CD14-positive monocyte (primary cell): ENCODE results near the gene MXRA8. TPM values are rescaled to one million over a fixed set of nuclear protein-coding genes. Genes with fewer than 3 reads are reported as not detected.

ENCODE experiments used
- DNase-seq, 3 donors: peaks; one replicate each; pipeline ENCODE4 v3.0.0-alpha.2; 2011 to 2022
- H2AFZ ChIP-seq: 2 replicates; pipeline ENCODE4 v1.6.0; 2012; ENCODE audit warnings: mild to moderate bottlenecking, low read depth, low read length, inconsistent platforms; ENCODE audit not compliant: insufficient read depth, poor library complexity, severe bottlenecking
- H3K27ac ChIP-seq, 2 donors: 1 replicate in 1 of 2; 2 replicates in 1 of 2; pipeline ENCODE4 v1.5.1; 2012 to 2013; ENCODE audit warnings: low read length in 2 of 2, control low read depth in 1 of 2, inconsistent platforms in 1 of 2, low read depth in 1 of 2, mild to moderate bottlenecking in 1 of 2
- H3K27me3 ChIP-seq, 2 donors: one replicate each; pipeline versions ENCODE4 v1.6.0 to v1.6.1; 2011 to 2013; ENCODE audit warnings: low read length in 2 of 2; ENCODE audit not compliant: control insufficient read depth in 2 of 2, insufficient read depth in 2 of 2
- H3K36me3 ChIP-seq, 2 donors: replicated peaks in 1 of 2; 1 replicate in 1 of 2; 2 replicates in 1 of 2; pipeline versions ENCODE4 v1.5.1 to v1.6.1; 2012 to 2013; ENCODE audit warnings: low read length in 2 of 2, control low read depth in 1 of 2, inconsistent platforms in 1 of 2, mild to moderate bottlenecking in 1 of 2; ENCODE audit not compliant: insufficient read depth in 2 of 2, control insufficient read depth in 1 of 2
- H3K4me1 ChIP-seq, 2 donors: 1 replicate in 1 of 2; 2 replicates in 1 of 2; pipeline versions ENCODE4 v1.5.1 to v1.6.1; 2012 to 2013; ENCODE audit warnings: low read length in 2 of 2, control low read depth in 1 of 2, inconsistent platforms in 1 of 2, mild to moderate bottlenecking in 1 of 2, moderate library complexity in 1 of 2; ENCODE audit not compliant: insufficient read depth in 2 of 2, control insufficient read depth in 1 of 2
- H3K4me2 ChIP-seq: replicated peaks from 2 replicates; pipeline ENCODE3; 2012; ENCODE audit warnings: low read length, moderate library complexity, mild to moderate bottlenecking; ENCODE audit not compliant: poor library complexity, severe bottlenecking; ENCODE audit errors: extremely low read depth
- H3K4me3 ChIP-seq, 3 experiments: fragments of 200-600 bp in 1 of 3; sonication (generic) in 1 of 3; replicated peaks in 1 of 3; 1 replicate in 2 of 3; 2 replicates in 1 of 3; pipeline ENCODE4 v1.5.1; 2011 to 2013; ENCODE audit warnings: low read length in 3 of 3, mild to moderate bottlenecking in 3 of 3, control low read depth in 2 of 3, low read depth in 2 of 3, inconsistent platforms in 1 of 3, moderate library complexity in 1 of 3
- H3K79me2 ChIP-seq: 2 replicates; pipeline ENCODE4 v1.6.0; 2012; ENCODE audit warnings: mild to moderate bottlenecking, control low read depth, inconsistent platforms, low read length, moderate library complexity; ENCODE audit not compliant: insufficient read depth
- H3K9ac ChIP-seq: 2 replicates; pipeline ENCODE4 v1.6.0; 2017; ENCODE audit warnings: low read length, mild to moderate bottlenecking; ENCODE audit not compliant: insufficient read depth, poor library complexity, severe bottlenecking
- H3K9me3 ChIP-seq, 2 donors: replicated peaks in 1 of 2; 1 replicate in 1 of 2; 2 replicates in 1 of 2; pipeline versions ENCODE4 v1.5.1 to v1.6.1; 2012 to 2013; ENCODE audit warnings: low read length in 2 of 2, control low read depth in 1 of 2; ENCODE audit not compliant: control insufficient read depth in 1 of 2, insufficient read depth in 1 of 2
- H4K20me1 ChIP-seq: 2 replicates; pipeline ENCODE4 v1.6.0; 2012; ENCODE audit warnings: mild to moderate bottlenecking, low read length, control low read depth, moderate library complexity; ENCODE audit not compliant: insufficient read depth
- H3K27ac Mint-ChIP-seq, 7 donors: one replicate each; pipeline ENCODE4 v1.8.0; 2020; ENCODE audit warnings: mild to moderate bottlenecking in 7 of 7, mixed read lengths in 7 of 7, moderate library complexity in 6 of 7, inconsistent platforms in 2 of 7
- H3K27me3 Mint-ChIP-seq, 3 donors: one replicate each; pipeline ENCODE4 v1.8.0; 2021 to 2022; ENCODE audit warnings: low read depth in 3 of 3, mild to moderate bottlenecking in 3 of 3, mixed read lengths in 3 of 3, moderate library complexity in 3 of 3, inconsistent platforms in 1 of 3
- H3K36me3 Mint-ChIP-seq, 2 donors: one replicate each; pipeline ENCODE4 v1.8.0; 2020; ENCODE audit warnings: mixed read lengths in 2 of 2, inconsistent platforms in 1 of 2, mild to moderate bottlenecking in 1 of 2
- H3K4me1 Mint-ChIP-seq: one replicate; pipeline ENCODE4 v1.8.0; 2020; ENCODE audit warnings: mild to moderate bottlenecking, mixed read lengths
- H3K4me3 Mint-ChIP-seq, 2 donors: one replicate each; pipeline ENCODE4 v1.8.0; 2020; ENCODE audit warnings: mild to moderate bottlenecking in 2 of 2, mixed read lengths in 2 of 2, moderate library complexity in 1 of 2
- H3K9me3 Mint-ChIP-seq, 7 donors: one replicate each; pipeline ENCODE4 v1.8.0; 2020 to 2022; ENCODE audit warnings: mixed read lengths in 7 of 7, mild to moderate bottlenecking in 6 of 7, moderate library complexity in 6 of 7, inconsistent platforms in 2 of 7
- CTCF ChIP-seq: fragments of 200-600 bp; IDR thresholded peaks from one replicate; pipeline ENCODE4 v1.8.0; 2022; ENCODE audit warnings: antibody characterized with exemption, mild to moderate bottlenecking
- WGBS: methylation state at CpG from one replicate; pipeline ENCODE4 v1.1.5; 2013; ENCODE audit warnings: missing lambda C conversion rate; ENCODE audit not compliant: insufficient coverage; 5-methylcytosine and 5-hydroxymethylcytosine counted together
- intact Hi-C, 2 donors: fragments of 100-400 bp; cut with micrococcal nuclease; formaldehyde crosslinking; loops; one replicate each; pipeline versions ENCODE4 v1.15.0 to v1.15.1; 2023
- polyA plus RNA-seq, 3 donors: library from polyadenylated mRNA; depleted of rRNA in 1 of 3; unstranded in 2 of 3; stranded (reverse) in 1 of 3; fragments of 300-500 nt in 2 of 3; fragments of >200 nt in 1 of 3; fragmentation: Illumina TruSeq in 2 of 3; gene quantifications; 1 replicate in 2 of 3; 2 replicates in 1 of 3; pipeline ENCODE4 v1.2.3, GENCODE V29; 2012 to 2021

The MXRA8 gene
- polyA plus RNA-seq, 3 donors = not detected

GRCh38 chr1:1310476-1311053, 47.8 kb downstream of the MXRA8 start:
- DNase-seq = no peak
- Histone ChIP-seq H3K4me1 (peaks cover 25 to 31% of the 10 kb centered on the region in 2 donors), H3K27me3 (no peaks in the 10 kb centered on the region), H3K4me2 (no peak overlapping the region), H3K36me3 (peaks cover 51 to 52% of the 10 kb centered on the region in 2 donors), H4K20me1 (peaks cover 50% of the 10 kb centered on the region), H3K79me2 (peaks cover 22% of the 10 kb centered on the region), H3K9ac (no peak overlapping the region), H3K4me3 (no peak overlapping the region), H3K27ac (no peak overlapping the region), H3K9me3 (no peaks in the 10 kb centered on the region), H2AFZ (no peak overlapping the region)
- Mint-ChIP-seq H3K27ac (no peak overlapping the region), H3K27me3 (peaks cover 0 to 2% (median 0%) of the 10 kb centered on the region in 3 donors), H3K9me3 (no peaks in the 10 kb centered on the region), H3K4me3 (no peak overlapping the region), H3K36me3 (peaks cover 22 to 50% of the 10 kb centered on the region in 2 donors), H3K4me1 (peaks cover 23% of the 10 kb centered on the region)
- intact Hi-C loops = no loop called here
- WGBS = 93% methylated on average over 19 of the region's 21 CpGs
- no peak for TF ChIP-seq CTCF

- DNase-seq = no peak
- peaks cover 0 to 2% (median 0%) of the 10 kb centered on the region in 3 donors for H3K27me3 Mint-ChIP-seq
- peak overlapping the region in 1 of 3 experiments; percentile 91 for H3K4me3 ChIP-seq
- peaks cover 53% of the 10 kb centered on the region for H4K20me1 ChIP-seq
- H3K4me2 ChIP-seq = no peak overlapping the region
- no peaks in the 10 kb centered on the region for H3K27me3 ChIP-seq
- H3K4me1 ChIP-seq = peaks cover 30 to 36% of the 10 kb centered on the region in 2 donors
- peaks cover 25% of the 10 kb centered on the region for H3K4me1 Mint-ChIP-seq
- peaks cover 22 to 45% of the 10 kb centered on the region in 2 donors for H3K36me3 Mint-ChIP-seq
- WGBS = 91% methylated on average over 2 of the region's 3 CpGs
- H3K27ac Mint-ChIP-seq = peak overlapping the region in 1 of 7 donors; percentile 5
- no peaks in the 10 kb centered on the region for H3K9me3 ChIP-seq
- intact Hi-C loops = no loop called here
- no peaks in the 10 kb centered on the region for H3K9me3 Mint-ChIP-seq
- peak overlapping the region in 1 of 2 donors; percentile 16 for H3K4me3 Mint-ChIP-seq
- H3K36me3 ChIP-seq = peaks cover 47 to 48% of the 10 kb centered on the region in 2 donors
- no peak for TF ChIP-seq CTCF
- H3K27ac ChIP-seq = no peak overlapping the region
- no peak overlapping the region for H2AFZ ChIP-seq
- peaks cover 27% of the 10 kb centered on the region for H3K79me2 ChIP-seq
- H3K9ac ChIP-seq = no peak overlapping the region
Measured at GRCh38 chr1:1310109-1310385, 48.3 kb downstream of the MXRA8 start.
